HEK293 (cell line): ENCODE measurements around the gene SLC8A3.

Experiments
- CTCF ChIA-PET: fragments of 350-600 bp; formaldehyde crosslinking; extraction: SDS; loops from one replicate; lab custom pipeline; 2021; ENCODE audit warnings: antibody characterized with exemption; lab: Yijun Ruan, JAX
- POLR2A ChIA-PET: fragments of 300-600 bp; formaldehyde crosslinking; extraction: SDS; loops from one replicate; lab custom pipeline; 2020; ENCODE audit warnings: antibody characterized with exemption, inconsistent platforms; lab: Yijun Ruan, JAX
- H3K27ac ChIP-seq: fragments of 200-500 bp; sonication (Bioruptor generic); 2 replicates; pipeline ENCODE4 v1.5.1; 2014; ENCODE audit warnings: low read depth, low read length, control low read depth, inconsistent platforms; ENCODE audit errors: extremely low read depth
- H3K36me3 ChIP-seq, 2 experiments: fragments of 200-500 bp in 1 of 2; sonication (Bioruptor generic) in 1 of 2; 1 replicate in 1 of 2; 2 replicates in 1 of 2; pipeline ENCODE4 v1.5.1; 2014 to 2017; ENCODE audit warnings: inconsistent platforms in 2 of 2, low read length in 2 of 2; ENCODE audit not compliant: control insufficient read depth in 2 of 2, insufficient read depth in 1 of 2
- H3K4me1 ChIP-seq: fragments of 200-500 bp; sonication (Bioruptor generic); 2 replicates; pipeline ENCODE4 v1.5.1; 2014; ENCODE audit warnings: mild to moderate bottlenecking, low read length, inconsistent platforms; ENCODE audit not compliant: control insufficient read depth, insufficient read depth
- H3K4me3 ChIP-seq: 2 replicates; pipeline ENCODE4 v1.5.1; 2011; ENCODE audit warnings: low read depth, mild to moderate bottlenecking, control low read depth, low read length, moderate library complexity
- H3K9me3 ChIP-seq: fragments of 200-500 bp; sonication (Bioruptor generic); 2 replicates; pipeline ENCODE4 v1.5.1; 2014; ENCODE audit warnings: low read depth, low read length, inconsistent platforms; ENCODE audit not compliant: control insufficient read depth, insufficient read depth
- BCL11A ChIP-seq: fragments of 450-650 bp; formaldehyde crosslinking; IDR thresholded peaks from 2 replicates; pipeline ENCODE4 v1.5.1; 2016; ENCODE audit warnings: low read depth, missing biosample characterization, missing genetic modification characterization
- ELK4 ChIP-seq: IDR thresholded peaks from 2 replicates; pipeline ENCODE4 v1.6.1; 2011; ENCODE audit warnings: mild to moderate bottlenecking, low read depth, low read length, borderline replicate concordance
- IKZF3 ChIP-seq: fragments of 450-650 bp; IDR thresholded peaks from 2 replicates; pipeline ENCODE4 v1.5.0; 2018; ENCODE audit warnings: missing biosample characterization, mild to moderate bottlenecking, missing genetic modification characterization, moderate library complexity
- KLF1 ChIP-seq: fragments of 450-650 bp; formaldehyde crosslinking; IDR thresholded peaks from 2 replicates; pipeline ENCODE4 v1.5.1; 2016; ENCODE audit warnings: missing biosample characterization, missing genetic modification characterization
- KLF9 ChIP-seq: fragments of 450-650 bp; formaldehyde crosslinking; IDR thresholded peaks from 2 replicates; pipeline ENCODE4 v1.5.1; 2016; ENCODE audit warnings: missing biosample characterization, missing genetic modification characterization, low read depth
- REPIN1 ChIP-seq: fragments of 450-650 bp; formaldehyde crosslinking; IDR thresholded peaks from 2 replicates; pipeline ENCODE4 v1.5.1; 2017; ENCODE audit warnings: missing biosample characterization, missing genetic modification characterization, low read depth
- SP2 ChIP-seq: fragments of 450-650 bp; formaldehyde crosslinking; IDR thresholded peaks from 2 replicates; pipeline ENCODE4 v1.5.1; 2016; ENCODE audit warnings: missing biosample characterization, missing genetic modification characterization
- ZBTB6 ChIP-seq: fragments of 450-650 bp; formaldehyde crosslinking; IDR thresholded peaks from 2 replicates; pipeline ENCODE4 v1.5.1; 2017; ENCODE audit warnings: missing biosample characterization, missing genetic modification characterization
- ZFP37 ChIP-seq: fragments of 450-650 bp; formaldehyde crosslinking; IDR thresholded peaks from 2 replicates; pipeline ENCODE4 v1.5.1; 2016; ENCODE audit warnings: missing biosample characterization, missing genetic modification characterization
- ZNF148 ChIP-seq: fragments of 450-650 bp; formaldehyde crosslinking; IDR thresholded peaks from 2 replicates; pipeline ENCODE4 v1.5.0; 2017; ENCODE audit warnings: missing biosample characterization, missing genetic modification characterization, borderline replicate concordance
- ZNF155 ChIP-seq: fragments of 450-650 bp; formaldehyde crosslinking; IDR thresholded peaks from 2 replicates; pipeline ENCODE4 v1.5.1; 2016; ENCODE audit warnings: missing biosample characterization, missing genetic modification characterization
- ZNF175 ChIP-seq: fragments of 450-650 bp; formaldehyde crosslinking; IDR thresholded peaks from 2 replicates; pipeline ENCODE4 v1.5.1; 2016; ENCODE audit warnings: missing biosample characterization, missing genetic modification characterization
- ZNF23 ChIP-seq: fragments of 450-650 bp; formaldehyde crosslinking; IDR thresholded peaks from 2 replicates; pipeline ENCODE4 v1.5.1; 2016; ENCODE audit warnings: missing biosample characterization, missing genetic modification characterization, borderline replicate concordance
- ZNF274 ChIP-seq, 2 experiments: fragments of 200-500 bp in 1 of 2; fragments of 450-650 bp in 1 of 2; sonication (Bioruptor generic) in 1 of 2; formaldehyde crosslinking in 1 of 2; IDR thresholded peaks; 2 replicates each; pipeline versions ENCODE4 v1.5.1 to v1.6.1; 2014 to 2016; ENCODE audit warnings: borderline replicate concordance in 1 of 2, inconsistent platforms in 1 of 2, low read length in 1 of 2, missing biosample characterization in 1 of 2, missing genetic modification characterization in 1 of 2
- ZNF311 ChIP-seq: fragments of 450-650 bp; formaldehyde crosslinking; IDR thresholded peaks from 2 replicates; pipeline ENCODE4 v1.5.1; 2017; ENCODE audit warnings: missing biosample characterization, missing genetic modification characterization, borderline replicate concordance
- ZNF394 ChIP-seq: fragments of 450-650 bp; formaldehyde crosslinking; IDR thresholded peaks from 2 replicates; pipeline ENCODE4 v1.5.1; 2016; ENCODE audit warnings: missing biosample characterization, missing genetic modification characterization, mild to moderate bottlenecking, moderate library complexity, borderline replicate concordance
- ZNF398 ChIP-seq: fragments of 450-650 bp; formaldehyde crosslinking; IDR thresholded peaks from 2 replicates; pipeline ENCODE4 v1.5.1; 2017; ENCODE audit warnings: missing biosample characterization, missing genetic modification characterization
- ZNF48 ChIP-seq: fragments of 450-650 bp; formaldehyde crosslinking; IDR thresholded peaks from 2 replicates; pipeline ENCODE4 v1.5.1; 2016; ENCODE audit warnings: missing biosample characterization, missing genetic modification characterization
- ZNF626 ChIP-seq: fragments of 450-650 bp; sonication (Bioruptor Pico); formaldehyde crosslinking; IDR thresholded peaks from 2 replicates; pipeline ENCODE4 v1.5.1; 2018; ENCODE audit warnings: missing biosample characterization, missing genetic modification characterization, inconsistent platforms
- ZNF704 ChIP-seq: fragments of 450-650 bp; formaldehyde crosslinking; IDR thresholded peaks from 2 replicates; pipeline ENCODE4 v1.5.1; 2016; ENCODE audit warnings: missing biosample characterization, missing genetic modification characterization
- ZNF747 ChIP-seq: fragments of 450-650 bp; formaldehyde crosslinking; IDR thresholded peaks from 2 replicates; pipeline ENCODE4 v1.5.1; 2016; ENCODE audit warnings: missing biosample characterization, missing genetic modification characterization
- ZNF768 ChIP-seq: fragments of 450-650 bp; formaldehyde crosslinking; IDR thresholded peaks from 2 replicates; pipeline ENCODE4 v1.5.1; 2018; ENCODE audit warnings: missing biosample characterization, mild to moderate bottlenecking, missing genetic modification characterization
- ZNF791 ChIP-seq: fragments of 450-650 bp; formaldehyde crosslinking; IDR thresholded peaks from 2 replicates; pipeline ENCODE4 v1.5.1; 2016; ENCODE audit warnings: missing biosample characterization, missing genetic modification characterization
- ZSCAN18 ChIP-seq: fragments of 450-650 bp; formaldehyde crosslinking; IDR thresholded peaks from 2 replicates; pipeline ENCODE4 v1.5.1; 2016; ENCODE audit warnings: missing biosample characterization, missing genetic modification characterization
- ZSCAN23 ChIP-seq: fragments of 450-650 bp; formaldehyde crosslinking; IDR thresholded peaks from 2 replicates; pipeline ENCODE4 v1.5.1; 2016; ENCODE audit warnings: missing biosample characterization, missing genetic modification characterization

Gene SLC8A3

GRCh38 chr14:70084226-70084625, 104.5 kb downstream of the SLC8A3 start:
- H3K4me3 ChIP-seq, result no peak overlapping the region
- CTCF ChIA-PET, result interaction anchor here (0.5 to 2.8 kb wide), 3 partner anchors 10 to 71 kb away, joined by 3 to 16 read pairs (median 3); no protein-coding TSS in a partner anchor
- H3K27ac ChIP-seq, result no peak overlapping the region
- TF ChIP-seq ZFP37 (tag by site-specific recombination) (no peak), ZNF791 (tag by site-specific recombination) (no peak), KLF9 (tag by site-specific recombination) (no peak), ZNF747 (tag by site-specific recombination) (no peak), ZBTB6 (no peak), ZNF626 (tag by site-specific recombination) (no peak), ZNF768 (tag by site-specific recombination) (no peak), ZNF704 (no peak), KLF1 (tag by site-specific recombination) (no peak), ZNF274 (IDR thresholded peaks at IDR 0.05; ENCODE audit: low read length) (no peak), ZNF274 (tag by site-specific recombination; IDR thresholded peaks at IDR 0.05; ENCODE audit: borderline replicate concordance) (no peak), ZNF48 (tag by site-specific recombination) (no peak), ZNF155 (tag by site-specific recombination) (no peak), ZNF148 (no peak), ZNF398 (tag by site-specific recombination) (no peak), IKZF3 (tag by site-specific recombination) (no peak), ZNF23 (tag by site-specific recombination) (no peak), REPIN1 (no peak), ZNF311 (tag by site-specific recombination) (no peak), ZNF394 (no peak)
- H3K36me3 ChIP-seq, result no peaks in the 10 kb centered on the region
- H3K4me1 ChIP-seq, result no peaks in the 10 kb centered on the region
- H3K9me3 ChIP-seq, result no peaks in the 10 kb centered on the region
- POLR2A ChIA-PET, result no interaction called here

GRCh38 chr14:70082394-70082793, 106.4 kb downstream of the SLC8A3 start:
- no peaks in the 10 kb centered on the region for H3K4me1 ChIP-seq
- TF ChIP-seq ZFP37 (tag by site-specific recombination) (no peak), ZSCAN23 (tag by site-specific recombination) (no peak), ZSCAN18 (tag by site-specific recombination) (no peak), SP2 (tag by site-specific recombination) (no peak), ELK4 (no peak), ZNF175 (tag by site-specific recombination) (no peak), BCL11A (tag by site-specific recombination) (no peak)
- ChIA-PET POLR2A (no interaction called here), CTCF (interaction anchor here (0.7 to 2.8 kb wide), 3 partner anchors 8 to 264 kb away, joined by 3 to 16 read pairs (median 4); no protein-coding TSS in a partner anchor)
- H3K36me3 ChIP-seq, result no peaks in the 10 kb centered on the region
- no peaks in the 10 kb centered on the region for H3K9me3 ChIP-seq
- no peak overlapping the region for H3K4me3 ChIP-seq
- no peak overlapping the region for H3K27ac ChIP-seq
